NCI-H524 (cell line): Measurements from ENCODE around the gene TRAPPC1.

Experiments used
- DNase-seq, 2 experiments: peaks; one replicate each; lab custom pipeline; 2025; lab: John Stamatoyannopoulos, UW

TRAPPC1 gene

GRCh38 chr17:7897773-7898172 lies 34.0 kb downstream of the TRAPPC1 start:
- DNase-seq, result peak in 1 of 2 experiments; percentile 5

- DNase-seq, result no peak
Measured at GRCh38 chr17:7897090-7897489, 34.7 kb downstream of the TRAPPC1 start.

DNA sequence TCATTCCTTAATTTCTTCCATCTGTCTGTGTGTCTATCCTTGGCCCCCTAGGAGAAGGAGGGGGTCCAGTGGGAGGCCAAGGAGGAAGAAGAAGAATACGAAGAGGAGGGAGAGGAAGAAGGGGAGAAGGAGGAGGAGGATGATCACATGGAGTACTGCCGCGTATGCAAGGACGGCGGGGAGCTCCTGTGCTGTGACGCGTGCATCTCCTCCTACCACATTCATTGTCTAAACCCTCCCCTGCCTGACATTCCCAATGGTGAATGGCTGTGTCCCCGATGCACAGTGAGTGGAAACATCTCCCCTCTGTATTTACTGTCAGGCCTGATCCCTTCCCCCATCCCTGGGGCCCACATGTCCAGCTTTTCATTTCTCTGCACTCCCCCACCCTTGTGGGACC lies 36.9 kb downstream of the TRAPPC1 start:
- no peak for DNase-seq

DNA sequence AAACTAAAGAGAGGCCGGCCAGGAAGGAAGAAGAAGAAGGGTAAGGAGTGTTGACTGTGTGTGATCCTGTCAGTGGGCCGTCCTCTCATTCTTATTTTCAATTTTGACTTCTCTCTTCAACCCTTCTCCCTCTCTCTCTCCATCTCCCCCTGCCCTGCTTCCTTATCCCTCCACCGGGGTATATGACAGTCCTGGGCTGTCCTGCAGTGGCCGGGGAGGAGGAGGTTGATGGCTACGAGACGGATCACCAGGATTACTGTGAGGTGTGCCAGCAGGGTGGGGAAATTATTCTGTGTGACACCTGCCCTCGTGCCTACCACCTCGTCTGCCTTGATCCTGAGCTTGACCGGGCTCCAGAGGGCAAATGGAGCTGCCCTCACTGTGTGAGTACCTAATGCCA lies 37.5 kb downstream of the TRAPPC1 start:
- DNase-seq, result no peak

DNA sequence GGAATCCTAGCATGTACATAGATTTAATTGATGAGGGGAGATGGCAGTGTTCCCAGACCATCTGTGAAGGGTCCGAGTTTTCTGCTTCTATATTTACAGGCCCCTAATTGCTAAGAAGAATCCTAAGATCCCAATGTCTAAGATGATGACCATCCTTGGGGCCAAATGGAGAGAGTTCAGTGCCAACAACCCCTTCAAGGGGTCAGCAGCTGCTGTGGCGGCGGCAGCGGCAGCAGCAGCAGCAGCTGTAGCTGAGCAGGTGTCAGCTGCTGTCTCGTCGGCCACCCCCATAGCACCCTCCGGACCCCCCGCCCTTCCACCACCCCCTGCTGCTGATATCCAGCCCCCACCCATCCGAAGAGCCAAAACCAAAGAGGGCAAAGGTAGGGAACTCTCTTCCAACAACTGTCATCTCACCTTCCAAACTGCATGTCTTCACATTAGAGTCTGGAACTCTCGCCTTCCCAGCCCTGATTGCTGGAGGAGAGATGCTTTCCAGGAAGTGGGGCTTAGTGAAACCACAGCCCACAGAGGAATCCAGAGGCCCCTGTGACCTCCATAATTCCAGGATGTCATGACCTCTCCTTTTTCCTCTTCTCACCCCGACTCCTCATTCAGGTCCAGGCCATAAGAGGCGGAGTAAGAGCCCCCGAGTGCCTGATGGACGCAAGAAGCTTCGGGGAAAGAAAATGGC lies 38.4 kb downstream of the TRAPPC1 start:
- peak in 1 of 2 experiments; percentile 22 for DNase-seq

GRCh38 chr17:7889166-7889955 lies 42.4 kb downstream of the TRAPPC1 start:
- peak; percentile 83 to 90 for DNase-seq

DNA sequence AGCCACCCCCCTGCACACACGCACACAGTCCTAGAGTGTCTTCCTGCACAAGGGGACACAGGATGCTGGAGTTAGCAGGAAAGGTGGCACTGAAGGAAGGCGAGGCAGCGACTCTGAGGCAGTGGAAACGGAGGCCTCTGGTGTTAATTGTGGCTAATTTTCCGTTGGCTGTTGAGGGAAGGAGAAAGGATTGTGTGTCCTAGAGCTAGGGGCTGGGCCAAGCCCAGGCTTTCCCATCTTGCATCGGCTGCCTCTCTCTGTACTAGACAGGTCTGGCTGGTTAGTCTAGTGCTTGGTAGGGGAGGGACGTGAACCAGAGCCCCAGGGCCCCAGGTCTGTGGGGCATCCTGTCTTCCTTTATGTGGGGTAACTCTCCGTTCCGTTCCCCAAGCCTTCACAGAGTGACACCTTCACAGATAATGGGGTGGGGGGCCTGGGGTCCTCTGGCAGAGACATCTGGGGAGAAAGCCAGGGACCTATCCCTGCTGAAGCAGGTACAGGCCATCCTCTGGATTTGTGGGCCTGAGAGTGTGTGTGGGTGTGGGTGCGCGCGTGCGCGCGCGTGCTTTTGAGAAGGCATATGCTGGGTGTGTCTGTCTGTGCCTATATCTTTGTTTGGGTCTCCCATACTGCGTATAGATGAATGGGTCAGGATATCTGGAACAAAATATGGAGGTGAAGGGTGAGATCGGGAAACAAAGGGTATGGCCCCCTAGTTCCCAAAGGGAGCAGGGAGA lies 43.4 kb downstream of the TRAPPC1 start, which contains the start of gene CHD3:
TSS of gene CHD3 (plus strand) at position 606 of the 737 bp plus-strand sequence. CDS start 212 bp downstream, outside the sequence.
- DNase-seq, result peak in 1 of 2 experiments; percentile 18

DNA sequence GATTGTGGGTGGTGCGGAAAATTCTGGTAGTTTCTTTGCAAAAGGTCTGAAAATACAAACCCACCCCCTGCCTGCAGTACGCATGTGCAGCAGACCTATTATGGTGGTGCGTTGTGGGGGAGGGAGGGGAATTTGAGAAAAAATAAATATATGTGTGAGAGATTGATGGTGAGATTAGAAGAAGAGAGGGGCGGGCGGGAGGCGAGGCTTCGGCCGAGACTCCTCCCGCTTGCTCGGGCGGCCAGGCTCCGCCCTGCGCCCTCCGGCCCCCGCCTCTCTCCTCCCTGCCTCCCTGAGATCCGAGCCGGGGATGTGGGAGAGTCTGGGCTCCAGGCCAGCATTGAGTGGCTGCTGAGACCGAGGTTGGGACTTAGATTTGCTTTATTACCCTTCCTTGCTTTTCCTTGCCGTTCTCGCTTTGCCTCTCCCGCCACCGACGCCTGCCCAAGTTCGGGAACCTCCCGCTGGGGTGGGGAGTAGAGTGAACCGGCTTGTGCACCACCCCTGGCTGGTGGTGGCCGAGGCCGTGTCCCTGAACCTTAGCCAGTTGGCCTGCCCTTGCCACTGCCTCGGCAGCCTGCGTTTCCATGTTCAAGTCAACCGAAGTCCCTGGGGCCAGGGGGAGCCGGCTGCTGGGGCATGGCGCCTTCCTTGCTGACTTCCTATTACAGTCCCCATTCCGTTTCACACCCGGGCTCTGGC lies 44.1 kb downstream of the TRAPPC1 start:
- peak; percentile 80 to 84 for DNase-seq

DNA sequence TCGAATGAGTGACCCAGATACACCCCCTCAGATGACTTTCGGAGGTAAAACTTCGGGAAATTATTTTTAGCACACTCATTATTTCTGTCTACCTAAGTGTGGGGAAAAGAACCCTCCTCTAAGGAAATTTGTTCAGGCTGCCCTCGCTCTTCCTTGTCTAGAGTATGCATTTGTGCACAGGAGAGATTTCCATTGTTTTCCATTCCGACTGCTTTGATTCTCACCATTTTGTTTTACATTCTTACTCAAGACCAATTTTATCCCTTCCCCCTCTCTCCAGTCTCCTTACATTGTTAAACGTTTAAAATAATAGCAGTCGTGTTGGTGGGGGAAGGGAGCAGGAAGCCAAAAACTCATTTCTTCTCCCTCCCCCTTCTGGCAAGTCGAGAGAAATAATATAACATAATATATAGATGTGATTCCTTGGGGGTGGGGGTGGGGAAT lies 44.7 kb downstream of the TRAPPC1 start:
- DNase-seq, result no peak

DNA sequence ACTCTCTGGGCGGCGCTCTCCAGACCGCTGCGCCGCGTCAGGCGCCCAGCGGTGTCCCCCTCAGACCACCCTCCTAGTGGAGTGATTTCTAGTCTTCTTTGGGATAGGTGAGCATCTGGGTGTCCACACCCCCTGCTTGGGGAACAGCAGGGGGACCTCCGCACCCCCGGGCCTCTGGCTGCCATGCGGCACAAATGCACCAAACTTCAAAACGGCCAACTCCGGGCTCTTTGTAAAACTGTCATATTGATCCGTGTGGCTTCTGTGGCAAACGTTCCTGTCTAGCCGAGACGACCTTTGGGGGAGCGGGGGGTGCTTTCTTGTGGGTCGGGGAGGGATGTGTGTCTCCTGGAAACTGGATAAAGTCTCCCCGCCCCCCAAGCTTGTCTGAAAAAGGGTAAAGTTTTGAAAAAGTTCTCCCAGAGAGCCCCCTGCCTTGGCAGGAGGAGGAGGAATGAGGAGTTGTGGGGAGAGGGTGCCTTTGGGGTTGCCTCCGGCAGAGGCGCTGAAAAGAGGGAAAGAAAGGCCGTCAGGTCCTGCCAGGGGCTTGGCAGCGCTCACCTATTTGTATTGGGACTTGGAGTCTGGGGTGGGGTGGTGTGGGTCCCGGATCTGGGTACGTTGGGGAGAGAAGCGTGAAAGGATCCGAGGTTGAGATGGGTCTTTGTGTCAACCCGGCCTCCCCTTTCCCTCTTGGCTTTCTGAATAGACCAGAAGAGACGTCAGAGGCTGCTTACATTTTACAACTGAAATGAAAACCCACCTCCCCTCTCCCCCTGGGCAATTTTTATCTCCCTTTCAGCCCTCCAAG lies 45.3 kb downstream of the TRAPPC1 start:
- DNase-seq, result peak in 1 of 2 experiments; percentile 16

- peak; percentile 13 to 51 for DNase-seq
Measured at GRCh38 chr17:7885367-7886226, 46.1 kb downstream of the TRAPPC1 start.

GRCh38 chr17:7884581-7885366 lies 47.0 kb downstream of the TRAPPC1 start:
- no peak for DNase-seq

- DNase-seq, result peak in 1 of 2 experiments; percentile 31
Measured at GRCh38 chr17:7883781-7884386, 47.9 kb downstream of the TRAPPC1 start.

DNA sequence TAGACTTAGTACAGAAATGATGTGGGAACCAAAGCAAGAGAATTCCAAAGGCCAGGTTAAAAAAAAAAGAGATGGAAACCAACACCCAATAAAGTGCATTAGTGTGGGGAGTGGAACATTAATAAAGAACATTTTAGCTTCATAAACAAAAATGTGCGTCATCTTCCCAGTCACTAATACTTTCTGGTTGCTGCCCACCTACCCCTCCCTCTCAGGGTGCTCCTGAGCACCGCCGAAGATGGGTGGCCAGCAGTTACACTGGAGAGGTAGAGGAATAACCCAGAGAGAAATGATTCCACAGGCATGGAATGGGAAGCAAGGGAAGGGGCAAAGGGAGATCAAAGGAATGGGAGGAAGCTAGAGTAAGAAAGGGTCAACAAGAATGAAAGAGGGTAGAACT lies 49.1 kb downstream of the TRAPPC1 start:
- no peak for DNase-seq

DNA sequence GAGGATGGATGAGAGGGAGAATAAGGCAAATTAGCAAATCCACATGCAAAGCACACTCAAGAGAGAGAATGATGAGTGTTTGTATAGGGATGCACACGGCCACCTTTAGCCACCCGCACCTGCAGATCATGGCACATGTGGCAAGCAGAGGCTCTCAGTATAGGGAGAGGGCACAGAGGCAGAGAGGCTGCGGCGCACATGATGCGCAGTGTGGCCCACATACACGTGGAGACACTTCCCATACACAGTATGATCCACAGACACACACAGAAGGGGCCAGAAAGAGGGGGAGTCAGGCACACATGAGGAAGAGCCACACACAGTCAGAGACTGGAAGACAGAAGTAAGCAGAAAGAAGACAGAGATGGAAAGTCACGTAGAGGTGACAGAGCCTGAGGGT lies 49.7 kb downstream of the TRAPPC1 start:
- no peak for DNase-seq

DNA sequence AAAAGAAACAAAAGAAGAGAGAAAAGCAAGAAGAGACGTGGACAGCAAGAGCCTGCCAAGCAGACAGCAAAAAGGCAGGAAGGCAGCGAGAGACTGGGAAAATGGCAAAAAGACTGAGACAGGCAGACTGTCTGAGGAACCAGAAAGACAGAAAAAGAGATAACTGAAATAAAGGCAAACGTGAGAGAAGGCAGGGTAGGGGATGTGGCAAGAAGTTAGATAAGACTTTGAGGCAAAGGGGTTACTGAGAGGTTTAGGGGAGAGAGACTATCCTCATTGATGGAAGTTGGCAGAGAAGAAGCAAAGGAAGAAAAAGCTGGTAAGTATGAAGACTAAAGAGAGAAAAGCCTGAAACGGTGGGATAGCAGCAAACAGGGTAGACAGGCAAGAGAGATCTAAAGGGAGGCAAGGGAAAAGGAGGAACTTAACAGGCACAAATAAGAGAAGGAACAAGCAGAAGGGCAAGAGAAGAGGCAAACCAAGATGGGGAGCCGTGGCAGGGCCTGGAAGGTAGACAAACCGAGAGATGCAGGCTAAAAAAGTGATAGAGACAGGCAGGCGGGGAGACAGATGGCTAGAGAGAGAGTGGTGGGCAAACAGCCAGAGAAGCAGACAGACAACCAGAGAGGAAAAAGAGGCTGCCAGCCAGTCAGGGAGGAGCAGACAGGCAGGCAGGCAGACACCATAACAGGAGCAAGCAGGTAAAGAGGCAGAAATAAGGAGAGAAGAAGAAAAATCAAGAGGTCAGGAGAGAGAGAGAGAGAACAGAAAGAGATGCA lies 50.3 kb downstream of the TRAPPC1 start:
- DNase-seq, result peak; percentile 32 to 72
